ENCODE results near the gene NDST3. TPM values are rescaled to one million over a fixed set of nuclear protein-coding genes. Genes with fewer than 3 reads are reported as not detected.

Gene NDST3
- total RNA-seq, 1 experiment from 2014 or later: 0.70 TPM

GRCh38 chr4:117986321-117986720 is 48.0 kb upstream of the NDST3 start:
- Histone ChIP-seq H3K4me1 (ENCODE audit: insufficient read depth, low read length) (no peaks in the 10 kb centered on the region), H3K4me2 (ENCODE audit: insufficient read depth, insufficient read length, low read length) (no peak overlapping the region)
- H3K4me1 Mint-ChIP-seq: no peaks in the 10 kb centered on the region

More at GRCh38 chr4:117986321-117986720, 48.0 kb upstream of the NDST3 start:
- Histone ChIP-seq H3K27ac (ENCODE audit: insufficient read length, low read depth, low read length) (no peak overlapping the region), H3K9ac (ENCODE audit: extremely low read depth, insufficient read length, low read length) (no peak overlapping the region), H2AK5ac (ENCODE audit: insufficient read length, low read length) (no peak overlapping the region), H2BK20ac (ENCODE audit: low read depth, low read length, poor library complexity, severe bottlenecking) (no peak overlapping the region), H4K20me1 (ENCODE audit: control insufficient read depth, insufficient read depth, insufficient read length) (no peaks in the 10 kb centered on the region), H3K79me1 (ENCODE audit: insufficient read depth, low read depth, low read length, poor library complexity, severe bottlenecking) (no peaks in the 10 kb centered on the region), H2BK15ac (ENCODE audit: low read depth, low read length) (no peak overlapping the region), H3K23me2 (ENCODE audit: insufficient read length, low read depth, low read length, poor library complexity, severe bottlenecking) (no peaks in the 10 kb centered on the region), H3K9me3 (ENCODE audit: control insufficient read depth, low read depth, low read length) (no peaks in the 10 kb centered on the region), H3K27me3 (ENCODE audit: insufficient read depth, low read length) (no peaks in the 10 kb centered on the region), H2BK120ac (ENCODE audit: low read depth, low read length, poor library complexity, severe bottlenecking) (no peak overlapping the region), H2BK5ac (ENCODE audit: insufficient read length, low read length) (no peak overlapping the region), H4K91ac (ENCODE audit: insufficient read length, low read depth, low read length) (no peak overlapping the region), H4K5ac (ENCODE audit: insufficient read length, low read depth, low read length) (no peak overlapping the region), H2AFZ (ENCODE audit: low read length) (no peak overlapping the region), H3K79me2 (ENCODE audit: insufficient read depth, low read length) (no peaks in the 10 kb centered on the region), H3K14ac (ENCODE audit: insufficient read depth, low read length) (no peak overlapping the region), H3T11ph (ENCODE audit: low read length) (no peak overlapping the region), H2BK12ac (ENCODE audit: insufficient read length, low read depth, low read length) (no peak overlapping the region), H3K18ac (ENCODE audit: insufficient read length, low read depth, low read length) (no peak overlapping the region), H4K8ac (replicated peaks; ENCODE audit: insufficient read length, low read depth, low read length) (no peak overlapping the region), H3K23ac (ENCODE audit: insufficient read length, low read depth, low read length) (no peak overlapping the region), H3K56ac (ENCODE audit: insufficient read length, low read depth, low read length) (no peak overlapping the region), H3K4ac (ENCODE audit: low read depth, low read length) (no peak overlapping the region)
- no peak overlapping the region for H3K4me3 Mint-ChIP-seq
- H3K27ac Mint-ChIP-seq: no peak overlapping the region
- no peak for TF ChIP-seq CTCF (conservative IDR thresholded peaks at IDR 0.05)
- DNase-seq: no peak
- no peaks in the 10 kb centered on the region for H3K9me3 Mint-ChIP-seq
- WGBS (ENCODE audit: extremely low coverage, insufficient read length, low lambda C conversion rate): no CpG with 5 or more reads among the region's 2 CpGs
- no peaks in the 10 kb centered on the region for H3K36me3 Mint-ChIP-seq (ENCODE audit: insufficient read depth in 1 of 3, low read depth in 3 of 3)
- no peaks in the 10 kb centered on the region for H3K27me3 Mint-ChIP-seq (ENCODE audit: low read depth)
